HEK293 (cell line): Measurements from ENCODE around the gene TIRAP.

Experiments
- CTCF ChIA-PET: fragments of 350-600 bp; formaldehyde crosslinking; extraction: SDS; loops from one replicate; lab custom pipeline; 2021; ENCODE audit warnings: antibody characterized with exemption; lab: Yijun Ruan, JAX
- POLR2A ChIA-PET: fragments of 300-600 bp; formaldehyde crosslinking; extraction: SDS; loops from one replicate; lab custom pipeline; 2020; ENCODE audit warnings: antibody characterized with exemption, inconsistent platforms; lab: Yijun Ruan, JAX
- H3K27ac ChIP-seq: fragments of 200-500 bp; sonication (Bioruptor generic); 2 replicates; pipeline ENCODE4 v1.5.1; 2014; ENCODE audit warnings: low read depth, low read length, control low read depth, inconsistent platforms; ENCODE audit errors: extremely low read depth
- H3K36me3 ChIP-seq, 2 experiments: fragments of 200-500 bp in 1 of 2; sonication (Bioruptor generic) in 1 of 2; 1 replicate in 1 of 2; 2 replicates in 1 of 2; pipeline ENCODE4 v1.5.1; 2014 to 2017; ENCODE audit warnings: inconsistent platforms in 2 of 2, low read length in 2 of 2; ENCODE audit not compliant: control insufficient read depth in 2 of 2, insufficient read depth in 1 of 2
- H3K4me1 ChIP-seq: fragments of 200-500 bp; sonication (Bioruptor generic); 2 replicates; pipeline ENCODE4 v1.5.1; 2014; ENCODE audit warnings: mild to moderate bottlenecking, low read length, inconsistent platforms; ENCODE audit not compliant: control insufficient read depth, insufficient read depth
- H3K4me3 ChIP-seq: 2 replicates; pipeline ENCODE4 v1.5.1; 2011; ENCODE audit warnings: low read depth, mild to moderate bottlenecking, control low read depth, low read length, moderate library complexity
- H3K9me3 ChIP-seq: fragments of 200-500 bp; sonication (Bioruptor generic); 2 replicates; pipeline ENCODE4 v1.5.1; 2014; ENCODE audit warnings: low read depth, low read length, inconsistent platforms; ENCODE audit not compliant: control insufficient read depth, insufficient read depth
- BCL11B ChIP-seq: fragments of 450-650 bp; formaldehyde crosslinking; IDR thresholded peaks from 2 replicates; pipeline ENCODE4 v1.5.1; 2016; ENCODE audit warnings: low read depth, missing biosample characterization, missing genetic modification characterization
- GLI4 ChIP-seq: fragments of 450-650 bp; formaldehyde crosslinking; IDR thresholded peaks from 2 replicates; pipeline ENCODE4 v1.5.1; 2016; ENCODE audit warnings: missing biosample characterization, missing genetic modification characterization
- GLIS2 ChIP-seq: fragments of 450-650 bp; formaldehyde crosslinking; IDR thresholded peaks from 2 replicates; pipeline ENCODE4 v1.5.1; 2016; ENCODE audit warnings: missing biosample characterization, missing genetic modification characterization
- HOXD13 ChIP-seq: sonication (generic); formaldehyde crosslinking; IDR thresholded peaks from 2 replicates; pipeline ENCODE4 v1.8.0; 2022; ENCODE audit warnings: missing genetic modification reagents, borderline replicate concordance
- KLF1 ChIP-seq: fragments of 450-650 bp; formaldehyde crosslinking; IDR thresholded peaks from 2 replicates; pipeline ENCODE4 v1.5.1; 2016; ENCODE audit warnings: missing biosample characterization, missing genetic modification characterization
- OVOL3 ChIP-seq: fragments of 450-650 bp; formaldehyde crosslinking; IDR thresholded peaks from 2 replicates; pipeline ENCODE4 v1.5.1; 2016; ENCODE audit warnings: missing biosample characterization, missing genetic modification characterization
- SALL2 ChIP-seq: fragments of 450-650 bp; formaldehyde crosslinking; IDR thresholded peaks from 2 replicates; pipeline ENCODE4 v1.5.0; 2017; ENCODE audit warnings: missing biosample characterization, mild to moderate bottlenecking, missing genetic modification characterization, borderline replicate concordance
- TCF7L2 ChIP-seq: IDR thresholded peaks from 2 replicates; pipeline ENCODE4 v1.6.1; 2011; ENCODE audit warnings: low read depth, mild to moderate bottlenecking, inconsistent platforms, low read length, moderate library complexity, borderline replicate concordance
- ZEB2 ChIP-seq: fragments of 450-650 bp; formaldehyde crosslinking; IDR thresholded peaks from 2 replicates; pipeline ENCODE4 v1.5.1; 2016; ENCODE audit warnings: missing biosample characterization, missing genetic modification characterization
- ZNF114 ChIP-seq: fragments of 450-650 bp; formaldehyde crosslinking; IDR thresholded peaks from 2 replicates; pipeline ENCODE4 v1.5.0; 2017; ENCODE audit warnings: missing biosample characterization, missing genetic modification characterization
- ZNF121 ChIP-seq: fragments of 450-650 bp; formaldehyde crosslinking; IDR thresholded peaks from 2 replicates; pipeline ENCODE4 v1.5.1; 2016; ENCODE audit warnings: missing biosample characterization, missing genetic modification characterization
- ZNF146 ChIP-seq: fragments of 450-650 bp; formaldehyde crosslinking; IDR thresholded peaks from 2 replicates; pipeline ENCODE4 v1.5.1; 2016; ENCODE audit warnings: missing biosample characterization, missing genetic modification characterization
- ZNF174 ChIP-seq: fragments of 450-650 bp; formaldehyde crosslinking; IDR thresholded peaks from 2 replicates; pipeline ENCODE4 v1.5.0; 2017; ENCODE audit warnings: missing biosample characterization, mild to moderate bottlenecking, missing genetic modification characterization
- ZNF274 ChIP-seq, 2 experiments: fragments of 200-500 bp in 1 of 2; fragments of 450-650 bp in 1 of 2; sonication (Bioruptor generic) in 1 of 2; formaldehyde crosslinking in 1 of 2; IDR thresholded peaks; 2 replicates each; pipeline versions ENCODE4 v1.5.1 to v1.6.1; 2014 to 2016; ENCODE audit warnings: borderline replicate concordance in 1 of 2, inconsistent platforms in 1 of 2, low read length in 1 of 2, missing biosample characterization in 1 of 2, missing genetic modification characterization in 1 of 2
- ZNF394 ChIP-seq: fragments of 450-650 bp; formaldehyde crosslinking; IDR thresholded peaks from 2 replicates; pipeline ENCODE4 v1.5.1; 2016; ENCODE audit warnings: missing biosample characterization, missing genetic modification characterization, mild to moderate bottlenecking, moderate library complexity, borderline replicate concordance
- ZNF501 ChIP-seq: fragments of 450-650 bp; formaldehyde crosslinking; IDR thresholded peaks from 2 replicates; pipeline ENCODE4 v1.5.1; 2016; ENCODE audit warnings: missing biosample characterization, missing genetic modification characterization
- ZNF544 ChIP-seq: fragments of 450-650 bp; formaldehyde crosslinking; IDR thresholded peaks from 2 replicates; pipeline ENCODE4 v1.5.0; 2017; ENCODE audit warnings: missing biosample characterization, missing genetic modification characterization
- ZNF654 ChIP-seq: fragments of 450-650 bp; formaldehyde crosslinking; IDR thresholded peaks from 2 replicates; pipeline ENCODE4 v1.5.1; 2016; ENCODE audit warnings: low read depth, missing biosample characterization, missing genetic modification characterization
- ZNF701 ChIP-seq: fragments of 450-650 bp; formaldehyde crosslinking; IDR thresholded peaks from 2 replicates; pipeline ENCODE4 v1.5.1; 2016; ENCODE audit warnings: missing biosample characterization, missing genetic modification characterization
- ZNF785 ChIP-seq: fragments of 450-650 bp; formaldehyde crosslinking; IDR thresholded peaks from 2 replicates; pipeline ENCODE4 v1.5.1; 2016; ENCODE audit warnings: missing biosample characterization, missing genetic modification characterization
- TF ChIP-seq, protein P1 (sequence below): fragments of 450-650 bp; formaldehyde crosslinking; IDR thresholded peaks from 2 replicates; pipeline ENCODE4 v1.5.1; 2016; ENCODE audit warnings: missing biosample characterization, missing genetic modification characterization
- TF ChIP-seq, protein P2 (sequence below): fragments of 450-650 bp; formaldehyde crosslinking; IDR thresholded peaks from 2 replicates; pipeline ENCODE4 v1.5.1; 2016; ENCODE audit warnings: missing biosample characterization, missing genetic modification characterization
- TF ChIP-seq, protein P3 (sequence below): fragments of 450-650 bp; formaldehyde crosslinking; IDR thresholded peaks from 2 replicates; pipeline ENCODE4 v1.5.1; 2016; ENCODE audit warnings: missing biosample characterization, missing genetic modification characterization

TIRAP gene

DNA sequence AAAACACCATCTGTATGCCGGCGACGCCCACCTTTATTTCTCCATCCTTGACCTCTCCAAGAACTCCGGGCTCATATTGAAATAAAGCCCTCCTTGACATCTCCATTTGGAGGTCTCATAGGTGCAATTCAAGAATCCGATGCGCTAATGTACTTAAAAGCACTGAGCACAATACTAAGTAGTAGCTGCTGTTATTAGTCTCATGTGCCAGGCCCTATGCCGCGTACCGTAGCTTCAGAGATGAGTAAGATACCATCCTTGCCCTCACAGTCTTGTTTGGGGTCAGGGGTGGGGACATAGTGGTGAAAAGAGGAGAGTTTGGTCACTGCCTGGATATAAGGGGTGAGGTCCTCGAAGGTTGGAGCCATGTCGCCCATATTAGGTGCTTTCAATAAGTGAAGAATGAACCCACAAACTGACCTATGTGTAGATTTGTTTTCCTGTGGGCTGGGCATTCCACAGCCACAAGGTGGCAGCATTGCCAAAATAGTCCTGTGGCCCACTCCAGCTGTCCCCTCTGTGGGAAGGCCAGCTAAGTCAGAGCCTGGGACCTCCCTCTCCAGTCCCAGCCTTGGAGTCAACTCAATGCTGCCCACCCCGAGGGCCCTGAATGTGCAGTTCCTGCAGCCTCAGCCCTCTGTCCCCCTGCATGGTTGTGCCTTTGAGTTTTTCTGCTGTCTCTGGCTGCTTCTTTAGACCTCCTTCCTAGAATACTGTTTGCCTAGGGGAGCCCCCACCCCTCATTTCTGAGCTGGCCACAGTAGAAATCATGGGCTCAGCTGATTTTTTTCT lies 27.5 kb downstream of the TIRAP start:
- TF ChIP-seq BCL11B (tag by site-specific recombination): no peak
- TF ChIP-seq, protein P1, sequence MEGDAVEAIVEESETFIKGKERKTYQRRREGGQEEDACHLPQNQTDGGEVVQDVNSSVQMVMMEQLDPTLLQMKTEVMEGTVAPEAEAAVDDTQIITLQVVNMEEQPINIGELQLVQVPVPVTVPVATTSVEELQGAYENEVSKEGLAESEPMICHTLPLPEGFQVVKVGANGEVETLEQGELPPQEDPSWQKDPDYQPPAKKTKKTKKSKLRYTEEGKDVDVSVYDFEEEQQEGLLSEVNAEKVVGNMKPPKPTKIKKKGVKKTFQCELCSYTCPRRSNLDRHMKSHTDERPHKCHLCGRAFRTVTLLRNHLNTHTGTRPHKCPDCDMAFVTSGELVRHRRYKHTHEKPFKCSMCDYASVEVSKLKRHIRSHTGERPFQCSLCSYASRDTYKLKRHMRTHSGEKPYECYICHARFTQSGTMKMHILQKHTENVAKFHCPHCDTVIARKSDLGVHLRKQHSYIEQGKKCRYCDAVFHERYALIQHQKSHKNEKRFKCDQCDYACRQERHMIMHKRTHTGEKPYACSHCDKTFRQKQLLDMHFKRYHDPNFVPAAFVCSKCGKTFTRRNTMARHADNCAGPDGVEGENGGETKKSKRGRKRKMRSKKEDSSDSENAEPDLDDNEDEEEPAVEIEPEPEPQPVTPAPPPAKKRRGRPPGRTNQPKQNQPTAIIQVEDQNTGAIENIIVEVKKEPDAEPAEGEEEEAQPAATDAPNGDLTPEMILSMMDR: peak; percentile 49; the same call in 1 of the 2 replicates
- peak; percentile 83 for TF ChIP-seq ZNF654
- Histone ChIP-seq H3K27ac (no peak overlapping the region), H3K4me3 (no peak overlapping the region), H3K36me3 (peaks cover 0 to 3% of the 10 kb centered on the region in 2 experiments; a peak in 1 of 3 replicates), H3K4me1 (no peaks in the 10 kb centered on the region), H3K9me3 (no peaks in the 10 kb centered on the region)
- CTCF ChIA-PET: interaction anchor here (0.5 to 6.9 kb wide), 38 partner anchors 9 to 836 kb away, joined by 3 to 69 read pairs (median 4); no protein-coding TSS in a partner anchor
- POLR2A ChIA-PET: no interaction called here

DNA sequence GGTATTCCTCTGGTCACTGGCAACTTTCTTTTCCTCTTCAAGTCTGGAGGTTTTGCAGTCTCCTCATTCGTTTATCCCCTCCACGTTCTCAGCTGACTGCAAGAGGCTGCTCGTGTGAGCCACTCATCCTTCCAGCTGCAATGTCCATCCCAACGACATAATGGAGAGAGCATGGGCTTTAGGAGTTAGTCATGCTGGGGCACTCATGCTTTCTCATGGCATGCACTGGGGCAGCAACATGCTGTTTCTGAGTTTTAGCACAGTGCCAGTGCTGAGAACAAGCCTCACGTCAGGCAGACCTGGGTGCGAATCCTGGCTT lies 28.1 kb downstream of the TIRAP start:
- H3K36me3 ChIP-seq: peaks cover 0 to 3% of the 10 kb centered on the region in 2 experiments; a peak in 1 of 3 replicates
- TF ChIP-seq GLIS2 (tag by site-specific recombination): no peak
- TF ChIP-seq ZNF274 (IDR thresholded peaks at IDR 0.05; ENCODE audit: low read length): no peak
- TF ChIP-seq ZNF274 (tag by site-specific recombination; IDR thresholded peaks at IDR 0.05; ENCODE audit: borderline replicate concordance): no peak
- no peak for TF ChIP-seq GLI4 (tag by site-specific recombination)
- no peak for TF ChIP-seq ZNF785
- no peak for TF ChIP-seq HOXD13 (CRISPR knock-in tag)
- TF ChIP-seq ZNF114 (tag by site-specific recombination): no peak
- TF ChIP-seq, protein P2, sequence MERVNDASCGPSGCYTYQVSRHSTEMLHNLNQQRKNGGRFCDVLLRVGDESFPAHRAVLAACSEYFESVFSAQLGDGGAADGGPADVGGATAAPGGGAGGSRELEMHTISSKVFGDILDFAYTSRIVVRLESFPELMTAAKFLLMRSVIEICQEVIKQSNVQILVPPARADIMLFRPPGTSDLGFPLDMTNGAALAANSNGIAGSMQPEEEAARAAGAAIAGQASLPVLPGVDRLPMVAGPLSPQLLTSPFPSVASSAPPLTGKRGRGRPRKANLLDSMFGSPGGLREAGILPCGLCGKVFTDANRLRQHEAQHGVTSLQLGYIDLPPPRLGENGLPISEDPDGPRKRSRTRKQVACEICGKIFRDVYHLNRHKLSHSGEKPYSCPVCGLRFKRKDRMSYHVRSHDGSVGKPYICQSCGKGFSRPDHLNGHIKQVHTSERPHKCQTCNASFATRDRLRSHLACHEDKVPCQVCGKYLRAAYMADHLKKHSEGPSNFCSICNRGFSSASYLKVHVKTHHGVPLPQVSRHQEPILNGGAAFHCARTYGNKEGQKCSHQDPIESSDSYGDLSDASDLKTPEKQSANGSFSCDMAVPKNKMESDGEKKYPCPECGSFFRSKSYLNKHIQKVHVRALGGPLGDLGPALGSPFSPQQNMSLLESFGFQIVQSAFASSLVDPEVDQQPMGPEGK (tag by site-specific recombination): no peak
- no peak for TF ChIP-seq ZNF394
- no peak for TF ChIP-seq TCF7L2
- TF ChIP-seq SALL2 (tag by site-specific recombination): no peak
- TF ChIP-seq ZEB2 (tag by site-specific recombination): no peak
- TF ChIP-seq ZNF121: no peak
- TF ChIP-seq ZNF501 (tag by site-specific recombination): no peak
- TF ChIP-seq, protein P3, sequence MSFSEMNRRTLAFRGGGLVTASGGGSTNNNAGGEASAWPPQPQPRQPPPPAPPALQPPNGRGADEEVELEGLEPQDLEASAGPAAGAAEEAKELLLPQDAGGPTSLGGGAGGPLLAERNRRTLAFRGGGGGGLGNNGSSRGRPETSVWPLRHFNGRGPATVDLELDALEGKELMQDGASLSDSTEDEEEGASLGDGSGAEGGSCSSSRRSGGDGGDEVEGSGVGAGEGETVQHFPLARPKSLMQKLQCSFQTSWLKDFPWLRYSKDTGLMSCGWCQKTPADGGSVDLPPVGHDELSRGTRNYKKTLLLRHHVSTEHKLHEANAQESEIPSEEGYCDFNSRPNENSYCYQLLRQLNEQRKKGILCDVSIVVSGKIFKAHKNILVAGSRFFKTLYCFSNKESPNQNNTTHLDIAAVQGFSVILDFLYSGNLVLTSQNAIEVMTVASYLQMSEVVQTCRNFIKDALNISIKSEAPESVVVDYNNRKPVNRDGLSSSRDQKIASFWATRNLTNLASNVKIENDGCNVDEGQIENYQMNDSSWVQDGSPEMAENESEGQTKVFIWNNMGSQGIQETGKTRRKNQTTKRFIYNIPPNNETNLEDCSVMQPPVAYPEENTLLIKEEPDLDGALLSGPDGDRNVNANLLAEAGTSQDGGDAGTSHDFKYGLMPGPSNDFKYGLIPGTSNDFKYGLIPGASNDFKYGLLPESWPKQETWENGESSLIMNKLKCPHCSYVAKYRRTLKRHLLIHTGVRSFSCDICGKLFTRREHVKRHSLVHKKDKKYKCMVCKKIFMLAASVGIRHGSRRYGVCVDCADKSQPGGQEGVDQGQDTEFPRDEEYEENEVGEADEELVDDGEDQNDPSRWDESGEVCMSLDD (tag by site-specific recombination): no peak
- no peak for TF ChIP-seq ZNF146 (tag by site-specific recombination)
- no peak for TF ChIP-seq ZNF174
- TF ChIP-seq OVOL3 (tag by site-specific recombination): no peak
- no peak for TF ChIP-seq KLF1
- no peak for TF ChIP-seq ZNF544 (tag by site-specific recombination)
- no peak for TF ChIP-seq ZNF701 (tag by site-specific recombination)
- TF ChIP-seq, all 188 proteins: peak for 0
- no peak overlapping the region for H3K27ac ChIP-seq
- no peak overlapping the region for H3K4me3 ChIP-seq
- H3K9me3 ChIP-seq: no peaks in the 10 kb centered on the region
- POLR2A ChIA-PET: no interaction called here
- CTCF ChIA-PET: interaction anchor here (0.5 to 6.9 kb wide), 37 partner anchors 8 to 1837 kb away, joined by 3 to 69 read pairs (median 4); no protein-coding TSS in a partner anchor
- no peaks in the 10 kb centered on the region for H3K4me1 ChIP-seq
